HG02798 (cell line): Measurements from ENCODE around the gene TRAPPC8.
"Not testable (repeated sequence)": the region's sequence is repeated elsewhere in the genome, so short reads cannot be mapped to it uniquely, and the experiment has no call there.

Experiments
- ATAC-seq: cut with Tn5 transposase; IDR thresholded peaks from one replicate; pipeline ENCODE4 v1.9.1; 2021; ENCODE audit warnings: mild to moderate bottlenecking; ENCODE audit not compliant: unreplicated experiment, poor library complexity

TRAPPC8 gene

GRCh38 chr18:31942999-31943877 lies at the start of gene TRAPPC8:
Gene TRAPPC8 (minus strand): TSS chr18:31943128. CDS start chr18:31942764, 364 bp downstream.
- ATAC-seq: peak; percentile 86

- peak; percentile 87 for ATAC-seq
Observed at GRCh38 chr18:31990823-31991222, 47.9 kb upstream of the TRAPPC8 start.

GRCh38 chr18:31983976-31984375 lies 41.0 kb upstream of the TRAPPC8 start:
- ATAC-seq: no peak

GRCh38 chr18:31983020-31983419 lies 40.1 kb upstream of the TRAPPC8 start:
- no peak for ATAC-seq

- no peak for ATAC-seq
Observed at GRCh38 chr18:31980863-31981262, 37.9 kb upstream of the TRAPPC8 start.

GRCh38 chr18:31979714-31980113 lies 36.8 kb upstream of the TRAPPC8 start:
- no peak for ATAC-seq

GRCh38 chr18:31978616-31979015 lies 35.7 kb upstream of the TRAPPC8 start:
- ATAC-seq: no peak

- no peak for ATAC-seq
Observed at GRCh38 chr18:31977270-31977872, 34.4 kb upstream of the TRAPPC8 start.

- no peak for ATAC-seq
Observed at GRCh38 chr18:31976242-31976641, 33.3 kb upstream of the TRAPPC8 start.

- ATAC-seq: no peak
Observed at GRCh38 chr18:31973929-31974546, 31.1 kb upstream of the TRAPPC8 start.

GRCh38 chr18:31970617-31971016 lies 27.7 kb upstream of the TRAPPC8 start:
- no peak for ATAC-seq

- no peak for ATAC-seq
Observed at GRCh38 chr18:31965316-31965970, 22.5 kb upstream of the TRAPPC8 start.

GRCh38 chr18:31957728-31958127 lies 14.8 kb upstream of the TRAPPC8 start:
- no peak for ATAC-seq

- ATAC-seq: no peak
Observed at GRCh38 chr18:31954349-31954748, 11.4 kb upstream of the TRAPPC8 start.

- ATAC-seq: not testable (repeated sequence)
Observed at GRCh38 chr18:31953699-31954098, 10.8 kb upstream of the TRAPPC8 start.

- no peak for ATAC-seq
Observed at GRCh38 chr18:31952223-31952622, 9.3 kb upstream of the TRAPPC8 start.

- ATAC-seq: no peak
Observed at GRCh38 chr18:31950583-31950982, 7.7 kb upstream of the TRAPPC8 start.

- not testable (repeated sequence) for ATAC-seq
Observed at GRCh38 chr18:31948349-31948748, 5.4 kb upstream of the TRAPPC8 start.

GRCh38 chr18:31946305-31947046 lies 3.5 kb upstream of the TRAPPC8 start:
- ATAC-seq: no peak
